ENCODE measurements around the gene NEK11.
A peak's percentile ranks its signal among the peaks of the same experiment; 100 is the strongest.
"Not testable (repeated sequence)": the region's sequence is repeated elsewhere in the genome, so short reads cannot be mapped to it uniquely, and the experiment has no call there.

NEK11 gene

GRCh38 chr3:131026321-131027151 is at the start of gene NEK11, which contains the start of gene ASTE1:
Gene NEK11 (plus strand): TSS chr3:131026877. CDS start chr3:131029709, 2,832 bp downstream.
Gene ASTE1 (minus strand): TSS chr3:131026825. CDS start chr3:131025306, 1,519 bp downstream.
- peak; percentile 79 for DNase-seq

GRCh38 chr3:130979117-130979516 is 47.6 kb upstream of the NEK11 start:
- DNase-seq = no peak

GRCh38 chr3:130981469-130981868 is 45.2 kb upstream of the NEK11 start:
- DNase-seq = no peak

GRCh38 chr3:130990282-130990681 is 36.4 kb upstream of the NEK11 start:
- no peak for DNase-seq

GRCh38 chr3:130991126-130991525 is 35.6 kb upstream of the NEK11 start:
- DNase-seq = no peak

GRCh38 chr3:130992344-130992743 is 34.3 kb upstream of the NEK11 start:
- DNase-seq = no peak

GRCh38 chr3:130997289-130997688 is 29.4 kb upstream of the NEK11 start:
- no peak for DNase-seq

- no peak for DNase-seq
Measured at GRCh38 chr3:131001071-131001470, 25.6 kb upstream of the NEK11 start.

- no peak for DNase-seq
Measured at GRCh38 chr3:131004603-131005002, 22.1 kb upstream of the NEK11 start.

GRCh38 chr3:131007256-131007655 is 19.4 kb upstream of the NEK11 start:
- DNase-seq = no peak

GRCh38 chr3:131007782-131008181 is 18.9 kb upstream of the NEK11 start:
- DNase-seq = peak; percentile 12

GRCh38 chr3:131008326-131008725 is 18.4 kb upstream of the NEK11 start:
- DNase-seq = no peak

- DNase-seq = no peak
Measured at GRCh38 chr3:131009698-131010097, 17.0 kb upstream of the NEK11 start.

GRCh38 chr3:131018970-131019369 is 7.7 kb upstream of the NEK11 start:
- DNase-seq = no peak

- DNase-seq = no peak
Measured at GRCh38 chr3:131020122-131020693, 6.5 kb upstream of the NEK11 start.

GRCh38 chr3:131025539-131025938 is 1.1 kb upstream of the NEK11 start:
- no peak for DNase-seq

GRCh38 chr3:131028844-131029243 is 2.2 kb downstream of the NEK11 start:
- no peak for DNase-seq

GRCh38 chr3:131031660-131032059 is 5.0 kb downstream of the NEK11 start:
- DNase-seq = peak; percentile 51

- peak; percentile 54 for DNase-seq
Measured at GRCh38 chr3:131033480-131034080, 6.9 kb downstream of the NEK11 start.

GRCh38 chr3:131036200-131036816 is 9.6 kb downstream of the NEK11 start:
- DNase-seq = peak; percentile 82

- DNase-seq = peak; percentile 30
Measured at GRCh38 chr3:131036986-131037385, 10.3 kb downstream of the NEK11 start.

- no peak for DNase-seq
Measured at GRCh38 chr3:131038326-131038725, 11.6 kb downstream of the NEK11 start.

- not testable (repeated sequence) for DNase-seq
Measured at GRCh38 chr3:131042271-131042985, 15.8 kb downstream of the NEK11 start.
